Endothelial cell of umbilical vein (primary cell): ENCODE data around the gene IFI44L. TPM values are rescaled to one million over a fixed set of nuclear protein-coding genes. Genes with fewer than 3 reads are reported as not detected.

Experiments used
- BruUV-seq: library from RNA; stranded (reverse); fragments of 400-500 nt; replicated peaks from 2 replicates; lab custom pipeline; 2021; lab: Mats Ljungman, UMichigan
- CTCF ChIA-PET: fragments of 300-600, 350-600 bp; sonication (Branson Sonifier 250); formaldehyde crosslinking; loops from one replicate; lab custom pipeline; 2021; ENCODE audit warnings: antibody characterized with exemption, inconsistent platforms; lab: Charles Lee
- POLR2A ChIA-PET: fragments of 300-600, 350-600 bp; sonication (Branson Sonifier 250); formaldehyde crosslinking; loops from one replicate; lab custom pipeline; 2021; ENCODE audit warnings: antibody characterized with exemption, inconsistent platforms; lab: Charles Lee
- DNase-seq: peaks from one replicate; pipeline ENCODE4 v3.0.0-alpha.2; 2011; ENCODE audit warnings: low read depth, low spot score
- FAIRE-seq: peaks from 2 replicates; lab custom pipeline; 2011; peaks lifted over from hg19 to GRCh38; lab: Jason Lieb, UNC
- H2AFZ ChIP-seq: 2 replicates; pipeline ENCODE4 v1.6.0; 2012; ENCODE audit warnings: low read depth, low read length, control low read depth, inconsistent platforms
- H3K27ac ChIP-seq: 2 replicates; pipeline ENCODE4 v1.5.1; 2011; ENCODE audit warnings: low read depth, mild to moderate bottlenecking, control low read depth, low read length, moderate library complexity; ENCODE audit not compliant: insufficient read depth
- H3K27me3 ChIP-seq, 2 experiments: 2 replicates each; pipeline versions ENCODE4 v1.6.0 to v1.6.1; 2011; ENCODE audit warnings: low read length in 2 of 2, mixed read lengths in 1 of 2; ENCODE audit not compliant: control insufficient read depth in 2 of 2, insufficient read depth in 2 of 2
- H3K36me3 ChIP-seq, 2 experiments: 2 replicates in 1 of 2; 3 replicates in 1 of 2; pipeline ENCODE4 v1.5.1; 2011; ENCODE audit warnings: low read length in 2 of 2, mild to moderate bottlenecking in 1 of 2, moderate library complexity in 1 of 2; ENCODE audit not compliant: control insufficient read depth in 2 of 2, insufficient read depth in 2 of 2; ENCODE audit errors: extremely low read depth in 1 of 2
- H3K4me1 ChIP-seq: 3 replicates; pipeline ENCODE4 v1.5.1; 2011; ENCODE audit warnings: mild to moderate bottlenecking, low read length; ENCODE audit not compliant: control insufficient read depth, insufficient read depth; ENCODE audit errors: extremely low read depth
- H3K4me2 ChIP-seq: 2 replicates; pipeline ENCODE4 v1.6.1; 2011; ENCODE audit warnings: low read length, control low read depth, mixed read lengths; ENCODE audit not compliant: insufficient read depth
- H3K4me3 ChIP-seq, 3 experiments: fragments of 200-600 bp in 1 of 3; sonication (generic), shearing (Covaris generic) in 1 of 3; replicated peaks in 1 of 3; 2 replicates each; pipeline ENCODE4 v1.5.1; 2011 to 2016; ENCODE audit warnings: control low read depth in 3 of 3, low read length in 3 of 3, mild to moderate bottlenecking in 2 of 3, inconsistent platforms in 1 of 3, low read depth in 1 of 3, moderate library complexity in 1 of 3; ENCODE audit not compliant: insufficient read depth in 1 of 3
- H3K79me2 ChIP-seq: 2 replicates; pipeline ENCODE4 v1.6.0; 2012; ENCODE audit warnings: low read length, inconsistent platforms; ENCODE audit not compliant: control insufficient read depth, insufficient read depth
- H3K9ac ChIP-seq: replicated peaks from 2 replicates; pipeline ENCODE3; 2011; ENCODE audit warnings: low read length, control low read depth; ENCODE audit not compliant: insufficient read depth; ENCODE audit errors: extremely low read depth
- H3K9me1 ChIP-seq: replicated peaks from 3 replicates; pipeline ENCODE4 v1.6.0; 2011; ENCODE audit warnings: mild to moderate bottlenecking, low read length; ENCODE audit not compliant: control insufficient read depth, insufficient read depth; ENCODE audit errors: extremely low read depth
- H3K9me3 ChIP-seq: replicated peaks from 2 replicates; pipeline ENCODE4 v1.5.1; 2012; ENCODE audit warnings: low read length, inconsistent platforms; ENCODE audit not compliant: control insufficient read depth, insufficient read depth
- H4K20me1 ChIP-seq: replicated peaks from 2 replicates; pipeline ENCODE3; 2011; ENCODE audit warnings: mild to moderate bottlenecking, low read length; ENCODE audit not compliant: control insufficient read depth, insufficient read depth; ENCODE audit errors: extremely low read depth
- EZH2 ChIP-seq: IDR thresholded peaks from 2 replicates; pipeline ENCODE4 v1.6.1; 2012; ENCODE audit warnings: borderline replicate concordance, low read depth, mild to moderate bottlenecking, moderate library complexity, low read length, inconsistent platforms; ENCODE audit not compliant: severe bottlenecking
- FOS ChIP-seq: IDR thresholded peaks from 2 replicates; pipeline ENCODE4 v1.6.1; 2011; ENCODE audit warnings: mild to moderate bottlenecking, low read length, moderate library complexity, borderline replicate concordance; ENCODE audit not compliant: insufficient read depth
- GATA2 ChIP-seq: IDR thresholded peaks from 2 replicates; pipeline ENCODE4 v1.7.0; 2011; ENCODE audit warnings: low read depth, mild to moderate bottlenecking, moderate library complexity, mixed read lengths, low read length; ENCODE audit not compliant: insufficient read length, insufficient read depth
- JUN ChIP-seq: IDR thresholded peaks from 2 replicates; pipeline ENCODE4 v1.6.1; 2011; ENCODE audit warnings: borderline replicate concordance, low read depth; ENCODE audit not compliant: insufficient read length, insufficient read depth
- MAX ChIP-seq: IDR thresholded peaks from 2 replicates; pipeline ENCODE4 v1.6.1; 2011; ENCODE audit not compliant: insufficient read depth, insufficient read length
- MYC ChIP-seq: IDR thresholded peaks from one replicate; pipeline ENCODE4 v1.6.1; 2011; ENCODE audit warnings: mild to moderate bottlenecking, low read depth, low read length
- POLR2A ChIP-seq: IDR thresholded peaks from 2 replicates; pipeline ENCODE4 v1.6.1; 2012; ENCODE audit warnings: low read depth, mild to moderate bottlenecking, control low read depth, low read length
- POLR2AphosphoS5 ChIP-seq: IDR thresholded peaks from 2 replicates; pipeline ENCODE4 v1.6.1; 2012; ENCODE audit warnings: low read depth, mild to moderate bottlenecking, control low read depth, low read length, moderate library complexity; ENCODE audit not compliant: insufficient read depth
- dilution Hi-C: fragments of 300-500 bp; cut with MboI; formaldehyde crosslinking; loops from one replicate; pipeline ENCODE4 v1.15.0; 2019; ENCODE audit warnings: low sequenced_read_pairs; ENCODE audit not compliant: extremely low pct_ligation_motif_present
- intact Hi-C: fragments of 100-400 bp; cut with micrococcal nuclease; formaldehyde crosslinking; loops from one replicate; pipeline ENCODE4 v1.10.0; 2022
- polyA plus RNA-seq, 4 experiments: library from polyadenylated mRNA; depleted of rRNA in 3 of 4; stranded (reverse) in 3 of 4; unstranded in 1 of 4; fragments of >200 nt; gene quantifications; 2 replicates each; pipeline versions ENCODE4 v1.2.1 to v1.2.3, GENCODE V29; 2011 to 2012; ENCODE audit warnings: missing spikeins in 1 of 4
- total RNA-seq: library from RNA; stranded (reverse); gene quantifications from 2 replicates; pipeline ENCODE4 v1.2.3, GENCODE V29; 2021
- TF ChIP-seq, protein P1 (sequence below), 2 donors: IDR thresholded peaks; 1 replicate in 1 of 2; 2 replicates in 1 of 2; pipeline ENCODE4 v1.5.1; 2011; ENCODE audit warnings: low read length in 2 of 2, mild to moderate bottlenecking in 2 of 2, moderate library complexity in 2 of 2, control low read depth in 1 of 2, inconsistent platforms in 1 of 2, low read depth in 1 of 2; ENCODE audit not compliant: insufficient read depth in 1 of 2; ENCODE audit errors: extremely low read depth in 1 of 2

The IFI44L gene
- total and polyA plus RNA-seq, 2 donors (not counting 3 experiments of a cell fraction or from before 2014, with no cell fraction given), result 2.8 to 2.9 TPM

DNA sequence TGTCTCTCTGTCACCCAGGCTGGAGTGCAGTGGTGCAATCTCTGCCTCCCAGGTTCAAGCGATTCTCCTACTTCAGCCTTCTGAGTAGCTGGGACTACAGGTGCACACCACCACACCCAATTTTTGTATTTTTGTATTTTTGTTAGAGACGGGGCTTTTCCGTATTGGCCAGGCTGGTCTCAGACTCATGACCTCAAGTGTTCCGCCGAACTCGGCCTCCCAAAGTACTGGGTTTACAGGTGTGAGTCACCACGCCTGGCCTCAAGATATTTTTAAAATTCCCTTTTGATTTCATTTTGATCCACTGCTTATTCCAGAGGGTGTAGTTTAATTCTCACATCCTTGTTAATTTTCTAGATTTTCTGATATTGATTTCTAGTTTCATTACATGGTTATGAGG lies 3.8 kb downstream of the IFI44L start:
- FAIRE-seq (no peak), DNase-seq (no peak)
- intact Hi-C loops, result no loop called here
- no TSS peak for BruUV-seq
- Histone ChIP-seq H3K27ac (no peak overlapping the region), H3K4me1 (peaks cover 17% of the 10 kb centered on the region), H3K9me3 (no peaks in the 10 kb centered on the region), H3K79me2 (no peaks in the 10 kb centered on the region), H3K9ac (no peak overlapping the region), H3K27me3 (no peaks in the 10 kb centered on the region), H4K20me1 (no peaks in the 10 kb centered on the region), H3K36me3 (no peaks in the 10 kb centered on the region), H3K9me1 (no peaks in the 10 kb centered on the region), H3K4me2 (no peak overlapping the region), H2AFZ (no peak overlapping the region), H3K4me3 (no peak overlapping the region)
- TF ChIP-seq FOS (no peak), JUN (no peak), MAX (no peak), POLR2AphosphoS5 (no peak), MYC (no peak), EZH2 (no peak), POLR2A (no peak), GATA2 (no peak)
- TF ChIP-seq, protein P1, sequence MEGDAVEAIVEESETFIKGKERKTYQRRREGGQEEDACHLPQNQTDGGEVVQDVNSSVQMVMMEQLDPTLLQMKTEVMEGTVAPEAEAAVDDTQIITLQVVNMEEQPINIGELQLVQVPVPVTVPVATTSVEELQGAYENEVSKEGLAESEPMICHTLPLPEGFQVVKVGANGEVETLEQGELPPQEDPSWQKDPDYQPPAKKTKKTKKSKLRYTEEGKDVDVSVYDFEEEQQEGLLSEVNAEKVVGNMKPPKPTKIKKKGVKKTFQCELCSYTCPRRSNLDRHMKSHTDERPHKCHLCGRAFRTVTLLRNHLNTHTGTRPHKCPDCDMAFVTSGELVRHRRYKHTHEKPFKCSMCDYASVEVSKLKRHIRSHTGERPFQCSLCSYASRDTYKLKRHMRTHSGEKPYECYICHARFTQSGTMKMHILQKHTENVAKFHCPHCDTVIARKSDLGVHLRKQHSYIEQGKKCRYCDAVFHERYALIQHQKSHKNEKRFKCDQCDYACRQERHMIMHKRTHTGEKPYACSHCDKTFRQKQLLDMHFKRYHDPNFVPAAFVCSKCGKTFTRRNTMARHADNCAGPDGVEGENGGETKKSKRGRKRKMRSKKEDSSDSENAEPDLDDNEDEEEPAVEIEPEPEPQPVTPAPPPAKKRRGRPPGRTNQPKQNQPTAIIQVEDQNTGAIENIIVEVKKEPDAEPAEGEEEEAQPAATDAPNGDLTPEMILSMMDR (IDR thresholded peaks at IDR 0.05; ENCODE audit: extremely low read depth in 1 of 2, insufficient read depth in 1 of 2, low read depth in 1 of 2, low read length in 2 of 2), result no peak
- POLR2A ChIA-PET, result no interaction called here
- dilution Hi-C loops, result no loop called here
- CTCF ChIA-PET, result no interaction called here
